Cardiac fibroblast (primary cell): ENCODE measurements around the gene GINS3.
"Not testable (repeated sequence)": the region's sequence is repeated elsewhere in the genome, so short reads cannot be mapped to it uniquely, and the experiment has no call there.

Experiments used
- DNase-seq, 2 donors: peaks; one replicate each; pipeline versions ENCODE4 v3.0.0 to v3.0.0-alpha.2; 2010; ENCODE audit warnings: low read depth in 2 of 2
- H3K4me3 ChIP-seq, 2 donors: replicated peaks in 1 of 2; 1 replicate in 1 of 2; 2 replicates in 1 of 2; pipeline ENCODE4 v1.5.1; 2011; ENCODE audit warnings: low read depth in 2 of 2, low read length in 2 of 2, mild to moderate bottlenecking in 2 of 2, moderate library complexity in 1 of 2
- TF ChIP-seq, protein P1 (sequence below): IDR thresholded peaks from one replicate; pipeline ENCODE4 v1.5.1; 2011; ENCODE audit warnings: low read depth, mild to moderate bottlenecking, low read length, inconsistent platforms

Gene GINS3

DNA sequence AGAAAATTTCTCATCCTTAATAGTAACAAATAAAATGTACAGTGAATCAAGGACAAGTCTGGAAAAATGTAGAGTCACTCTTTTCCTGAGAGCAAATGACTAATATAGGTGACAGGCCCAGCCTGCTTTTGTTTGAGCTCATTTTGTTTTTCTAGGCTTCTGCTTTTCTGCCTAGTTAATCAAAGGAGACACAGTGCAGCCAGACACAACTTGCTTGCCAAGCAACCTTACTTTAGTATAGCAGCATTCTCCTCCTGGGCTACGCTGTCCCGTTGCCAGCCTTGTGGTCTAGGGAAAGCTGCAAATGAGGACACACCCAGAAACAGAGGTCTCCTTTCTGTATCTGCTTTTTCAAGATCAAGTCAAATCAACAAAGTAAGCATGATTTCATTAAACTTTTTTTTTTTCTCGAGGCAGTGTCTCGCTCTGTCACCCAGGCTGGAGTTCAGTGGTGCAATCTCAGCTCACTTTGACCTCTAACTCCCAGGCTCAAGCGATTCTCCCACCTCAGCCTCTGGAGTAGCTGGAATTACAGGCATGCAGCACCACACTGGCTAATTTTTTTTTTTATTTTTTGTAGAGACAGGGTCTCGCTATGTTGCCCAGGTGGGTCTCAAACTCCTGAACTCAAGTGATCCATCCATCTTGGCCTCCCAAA is 17.2 kb downstream of the GINS3 start:
- no peak overlapping the region for H3K4me3 ChIP-seq
- TF ChIP-seq, protein P1, sequence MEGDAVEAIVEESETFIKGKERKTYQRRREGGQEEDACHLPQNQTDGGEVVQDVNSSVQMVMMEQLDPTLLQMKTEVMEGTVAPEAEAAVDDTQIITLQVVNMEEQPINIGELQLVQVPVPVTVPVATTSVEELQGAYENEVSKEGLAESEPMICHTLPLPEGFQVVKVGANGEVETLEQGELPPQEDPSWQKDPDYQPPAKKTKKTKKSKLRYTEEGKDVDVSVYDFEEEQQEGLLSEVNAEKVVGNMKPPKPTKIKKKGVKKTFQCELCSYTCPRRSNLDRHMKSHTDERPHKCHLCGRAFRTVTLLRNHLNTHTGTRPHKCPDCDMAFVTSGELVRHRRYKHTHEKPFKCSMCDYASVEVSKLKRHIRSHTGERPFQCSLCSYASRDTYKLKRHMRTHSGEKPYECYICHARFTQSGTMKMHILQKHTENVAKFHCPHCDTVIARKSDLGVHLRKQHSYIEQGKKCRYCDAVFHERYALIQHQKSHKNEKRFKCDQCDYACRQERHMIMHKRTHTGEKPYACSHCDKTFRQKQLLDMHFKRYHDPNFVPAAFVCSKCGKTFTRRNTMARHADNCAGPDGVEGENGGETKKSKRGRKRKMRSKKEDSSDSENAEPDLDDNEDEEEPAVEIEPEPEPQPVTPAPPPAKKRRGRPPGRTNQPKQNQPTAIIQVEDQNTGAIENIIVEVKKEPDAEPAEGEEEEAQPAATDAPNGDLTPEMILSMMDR = no peak
- DNase-seq = peak; percentile 71 to 79

DNA sequence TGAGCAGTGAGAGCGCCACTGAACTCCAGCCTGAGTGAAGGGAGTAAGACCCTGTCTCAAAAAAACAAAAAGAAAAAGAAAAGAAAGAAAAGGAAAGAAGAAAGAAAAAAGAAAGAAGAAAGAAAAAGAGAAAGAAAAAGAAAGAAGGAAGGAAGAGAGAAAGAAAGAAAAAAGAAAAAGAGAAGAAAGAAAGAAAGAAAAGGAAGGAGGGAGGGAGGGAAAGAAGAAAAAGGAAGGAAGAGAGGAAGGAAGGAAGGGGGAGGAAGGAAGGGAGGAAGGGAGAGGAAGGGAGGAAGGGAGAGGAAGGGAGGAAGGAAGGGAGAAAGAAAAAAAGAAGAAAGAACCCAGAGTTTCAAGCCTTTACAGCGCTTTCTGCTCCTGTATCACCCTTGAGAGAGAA is 19.1 kb downstream of the GINS3 start:
- DNase-seq = no peak
- H3K4me3 ChIP-seq = no peak overlapping the region
- TF ChIP-seq, protein P1 = no peak

DNA sequence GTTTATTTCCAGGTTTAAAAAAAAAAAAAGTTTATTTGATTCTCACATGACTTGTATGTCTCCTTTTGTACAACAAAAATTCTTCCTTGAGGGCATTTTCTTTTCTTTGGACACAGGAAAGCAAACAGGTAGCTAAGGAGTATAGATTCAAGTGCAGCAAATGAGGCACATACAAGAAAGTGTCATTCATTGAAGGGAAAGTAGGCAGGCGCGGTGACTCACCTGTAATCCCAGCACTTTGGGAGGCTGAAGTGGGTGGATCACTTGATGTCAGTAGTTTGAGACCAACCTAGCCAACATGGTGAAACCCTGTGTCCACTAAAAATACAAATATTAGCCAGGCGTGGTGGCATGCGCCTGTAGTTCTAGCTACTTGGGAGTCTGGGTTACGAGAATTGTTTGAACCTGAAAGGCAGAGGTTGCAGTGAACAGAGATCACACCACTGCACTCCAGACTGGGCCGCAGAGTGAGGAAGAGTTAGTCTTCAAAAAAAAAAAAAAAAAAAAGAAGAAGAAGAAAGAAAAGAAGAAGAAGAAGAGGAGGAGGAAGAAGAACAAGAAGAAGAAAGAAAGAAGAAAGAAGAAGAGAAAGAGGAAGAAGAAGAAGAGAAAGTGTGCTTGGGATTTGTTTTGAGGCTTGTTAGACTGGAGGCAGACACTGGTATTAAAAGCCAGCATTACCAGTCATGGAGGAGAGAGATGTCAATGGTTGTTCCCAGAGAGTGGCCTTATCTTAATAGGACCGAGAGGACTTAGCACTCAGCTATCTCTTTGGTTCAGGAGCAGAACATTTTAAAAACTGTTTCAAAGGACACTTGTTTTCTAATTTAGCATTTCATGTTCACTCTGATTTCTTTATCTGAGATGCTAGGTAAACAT is 19.7 kb downstream of the GINS3 start:
- no peak overlapping the region for H3K4me3 ChIP-seq
- TF ChIP-seq, protein P1 = no peak
- no peak for DNase-seq

DNA sequence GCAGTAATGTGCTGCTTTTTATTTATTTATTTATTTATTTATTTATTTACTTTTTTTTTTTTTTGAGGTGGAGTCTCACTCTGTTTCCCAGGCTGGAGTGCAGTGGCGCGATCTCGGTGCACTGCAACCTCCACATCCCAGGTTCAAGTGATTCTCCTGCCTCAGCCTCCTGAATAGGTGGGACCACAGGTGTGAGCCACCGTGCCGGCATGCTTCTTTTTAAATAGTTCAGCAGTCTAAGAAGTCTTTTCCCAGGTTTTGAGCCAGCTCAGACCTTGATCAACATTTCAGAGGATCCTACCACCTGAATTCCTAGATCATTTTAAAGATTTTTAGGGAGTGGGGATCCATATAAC is 20.3 kb downstream of the GINS3 start:
- DNase-seq, H3K4me3 ChIP-seq: not testable (repeated sequence)

DNA sequence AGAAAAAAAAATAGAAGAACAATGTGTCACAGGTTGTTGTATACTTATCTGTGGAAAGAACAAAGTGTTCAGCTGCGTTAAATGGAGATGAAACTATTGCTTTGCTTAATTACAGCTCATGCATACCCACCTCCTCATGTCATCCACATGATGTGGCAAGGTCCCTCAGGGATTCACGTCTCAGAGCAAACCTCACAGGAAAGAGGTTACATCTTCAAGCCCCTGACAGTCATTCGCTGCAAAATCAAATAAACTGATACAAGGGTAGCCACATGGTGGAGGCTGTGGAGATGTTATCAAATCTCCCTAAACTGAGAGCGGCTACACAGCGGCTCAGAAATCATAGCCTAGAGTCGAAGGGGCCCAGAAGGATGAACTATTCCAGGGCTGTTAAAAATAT is 21.1 kb downstream of the GINS3 start:
- H3K4me3 ChIP-seq = no peak overlapping the region
- peak in 1 of 2 donors; percentile 47 for DNase-seq
- TF ChIP-seq, protein P1 = no peak

DNA sequence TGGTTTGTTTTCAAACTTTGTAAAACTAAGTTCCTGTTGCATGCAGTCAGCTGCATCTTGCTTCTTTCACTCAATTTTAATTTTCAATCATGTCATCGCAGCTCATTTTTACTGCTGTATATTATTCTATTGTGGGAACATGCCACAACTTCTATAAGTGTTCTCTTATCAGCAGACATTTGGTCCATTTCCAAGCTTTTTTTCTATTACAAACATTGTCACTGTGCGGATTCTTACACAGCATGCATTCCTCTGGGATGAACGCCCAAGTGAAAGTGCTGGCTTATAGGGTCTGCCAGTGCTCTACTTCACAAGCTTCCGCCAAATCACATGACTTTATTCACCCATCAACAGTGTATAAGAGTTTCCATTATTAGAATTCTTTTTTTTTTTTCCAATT is 22.7 kb downstream of the GINS3 start:
- DNase-seq = peak; percentile 22 to 52
- H3K4me3 ChIP-seq = no peak overlapping the region
- TF ChIP-seq, protein P1 = no peak

DNA sequence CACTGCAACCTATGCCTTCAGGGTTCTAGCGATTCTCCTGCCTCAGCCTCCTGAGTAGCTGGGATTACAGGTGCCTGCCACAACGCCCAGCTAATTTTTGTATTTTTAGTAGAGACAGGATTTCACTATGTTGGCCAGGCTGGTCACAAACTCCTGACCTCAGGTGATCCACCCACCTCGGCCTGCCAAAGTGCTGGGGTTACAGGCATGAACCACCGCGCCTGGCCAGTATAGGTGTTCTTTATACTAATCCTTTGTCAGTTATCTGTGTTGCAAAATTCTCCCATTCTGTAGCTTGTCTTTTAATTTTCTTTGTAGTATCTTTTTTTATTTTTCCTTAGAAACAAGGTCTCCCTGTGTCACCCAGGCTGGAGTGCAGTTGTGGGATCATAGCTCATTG is 23.7 kb downstream of the GINS3 start:
- not testable (repeated sequence) for H3K4me3 ChIP-seq, DNase-seq
